Measurements from ENCODE around the gene GRM7.

The GRM7 gene

DNA sequence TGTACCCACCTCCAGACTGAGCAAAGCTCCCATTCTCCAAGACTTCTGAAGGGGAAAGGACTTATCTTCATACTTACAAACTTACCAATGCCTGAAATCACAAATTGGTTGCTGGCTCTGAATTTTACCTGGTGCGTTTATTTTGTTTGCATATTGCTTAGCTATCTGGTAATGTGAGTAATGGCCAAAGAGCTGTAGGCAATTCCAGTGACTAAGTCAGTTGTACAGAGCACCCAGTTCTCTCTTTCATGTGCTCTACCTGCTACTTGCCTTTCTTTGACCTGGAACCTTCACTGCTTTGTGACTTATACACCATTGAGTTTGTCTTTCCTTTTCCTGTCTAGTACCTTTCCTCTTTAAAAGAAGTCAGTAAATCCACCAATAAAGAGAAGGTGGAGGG lies 884.8 kb downstream of the GRM7 start:
- no peak for DNase-seq

DNA sequence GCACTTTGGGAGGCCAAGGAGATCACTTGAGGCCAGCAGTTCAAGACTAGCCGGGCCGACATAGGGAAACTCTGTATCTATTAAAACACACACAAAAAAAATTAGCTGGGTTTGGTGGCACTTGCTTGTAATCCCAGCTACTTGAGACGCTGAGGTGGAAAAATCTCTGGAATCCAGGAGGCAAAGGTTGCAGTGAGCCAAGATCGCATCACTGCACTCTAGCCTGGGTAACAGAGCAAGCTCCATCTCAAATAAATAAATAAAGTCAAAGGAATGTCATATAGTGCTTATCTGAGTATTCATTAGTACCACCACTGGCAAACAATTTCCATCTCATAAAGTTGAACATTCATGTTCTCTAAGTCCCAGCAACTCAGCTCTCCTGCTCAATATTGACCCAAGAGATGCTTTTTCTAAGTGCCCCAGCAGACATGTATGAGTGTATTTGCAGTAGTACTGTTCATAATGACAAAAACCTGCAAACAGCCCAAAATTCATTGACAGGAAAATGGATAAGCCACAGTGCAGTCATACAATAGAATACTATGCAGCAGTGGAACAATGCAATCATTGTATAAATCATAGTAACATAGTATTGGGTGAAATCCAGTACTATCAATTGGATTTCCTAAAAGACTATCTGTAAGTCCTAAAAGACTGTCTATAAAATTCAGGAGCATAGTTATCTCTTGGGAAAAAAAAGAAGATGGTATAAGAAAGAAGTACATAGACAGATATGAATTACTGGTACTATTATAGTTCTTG lies 889.2 kb downstream of the GRM7 start:
- no peak for DNase-seq

DNA sequence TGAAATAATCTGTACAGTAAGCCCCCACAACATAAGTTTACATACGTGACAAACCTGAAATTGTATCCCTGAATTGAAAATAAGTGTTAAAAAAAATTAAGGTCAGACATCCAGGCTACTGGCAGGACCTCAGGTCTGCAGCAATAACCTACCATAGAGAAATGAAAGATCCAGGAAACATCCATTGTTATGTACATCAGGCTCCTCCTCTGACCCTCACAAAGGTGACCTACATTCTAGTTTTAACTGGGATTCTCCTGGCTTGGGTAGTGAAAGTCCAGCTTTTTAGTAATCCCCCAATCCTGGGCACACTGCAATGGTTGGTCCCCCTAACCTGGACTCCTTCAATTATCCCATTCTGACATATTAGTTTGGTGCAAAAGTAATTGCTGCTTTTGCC lies 891.1 kb downstream of the GRM7 start:
- DNase-seq = no peak

DNA sequence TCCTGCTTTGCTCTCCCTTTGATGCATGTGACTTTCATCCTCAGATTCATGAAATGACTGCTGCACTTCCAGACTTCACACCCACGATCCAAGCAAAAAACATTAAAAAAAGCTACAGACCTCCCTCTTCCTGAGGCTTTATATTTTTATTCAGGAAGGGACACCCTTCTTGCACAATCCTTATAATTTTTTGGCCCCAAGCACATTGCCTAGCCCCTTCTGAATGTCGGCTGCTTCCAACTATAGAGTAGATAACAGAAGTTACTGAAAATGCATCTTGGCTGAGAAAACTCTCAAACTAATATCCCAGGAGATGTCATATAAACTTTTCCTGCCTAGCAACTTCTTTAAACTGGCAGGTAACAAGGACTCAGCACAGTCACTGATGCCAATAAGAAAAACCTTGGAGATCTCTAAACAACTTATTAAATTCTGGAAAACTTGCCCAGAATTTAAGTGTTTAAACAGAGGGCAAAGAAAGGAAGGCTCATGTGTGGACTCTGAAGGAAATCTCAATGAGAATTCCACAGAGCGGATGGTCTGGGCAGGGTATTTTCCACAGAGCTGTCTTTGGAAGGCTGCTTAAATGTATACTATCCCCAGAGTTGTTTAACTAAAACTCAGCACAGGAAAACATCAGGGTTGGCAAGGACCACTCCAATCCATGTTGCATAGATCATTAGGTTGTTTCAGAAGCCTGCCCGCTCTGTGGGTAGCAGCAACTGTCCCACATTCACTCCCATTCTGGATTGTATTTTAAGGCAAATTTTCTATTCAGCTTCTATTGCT lies 893.9 kb downstream of the GRM7 start:
- no peak for DNase-seq

DNA sequence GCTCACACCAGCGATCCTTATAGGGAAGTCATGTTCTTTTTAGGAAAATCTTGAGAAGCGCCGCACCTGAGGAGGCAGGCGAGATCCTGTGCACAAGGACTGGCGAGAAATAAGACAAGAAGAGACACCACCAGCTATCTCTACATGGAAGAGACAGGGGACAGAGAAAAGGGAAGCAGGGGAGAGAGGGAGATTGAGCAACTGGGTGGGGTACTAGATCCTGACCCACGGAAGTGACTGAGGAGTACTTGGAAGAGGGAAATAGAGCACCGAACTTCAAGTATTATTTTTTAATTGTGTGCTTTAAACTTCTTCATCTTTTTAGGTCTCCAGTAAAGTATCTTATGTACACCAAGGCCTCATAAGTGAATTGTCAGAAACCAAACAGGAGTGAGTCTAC lies 898.7 kb downstream of the GRM7 start:
- no peak for DNase-seq

DNA sequence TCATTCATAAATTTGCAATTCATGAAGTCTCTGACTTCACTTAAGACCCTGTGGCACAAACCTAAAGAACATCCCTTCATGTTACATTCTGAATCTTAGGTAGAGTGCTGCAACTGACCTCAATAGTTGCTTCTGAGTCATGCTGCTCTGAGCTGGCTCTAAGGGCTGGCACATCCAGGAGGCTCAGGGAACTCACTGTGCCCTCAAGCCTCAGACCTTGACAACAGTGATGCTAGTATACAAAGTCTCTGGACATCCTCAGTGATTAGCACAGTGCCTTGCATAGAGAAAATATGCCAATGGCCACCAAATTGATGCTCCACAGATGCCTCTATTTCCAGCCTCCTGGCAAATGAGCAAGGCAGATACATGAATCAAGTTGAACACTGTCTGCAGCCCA lies 899.8 kb downstream of the GRM7 start:
- DNase-seq = no peak

DNA sequence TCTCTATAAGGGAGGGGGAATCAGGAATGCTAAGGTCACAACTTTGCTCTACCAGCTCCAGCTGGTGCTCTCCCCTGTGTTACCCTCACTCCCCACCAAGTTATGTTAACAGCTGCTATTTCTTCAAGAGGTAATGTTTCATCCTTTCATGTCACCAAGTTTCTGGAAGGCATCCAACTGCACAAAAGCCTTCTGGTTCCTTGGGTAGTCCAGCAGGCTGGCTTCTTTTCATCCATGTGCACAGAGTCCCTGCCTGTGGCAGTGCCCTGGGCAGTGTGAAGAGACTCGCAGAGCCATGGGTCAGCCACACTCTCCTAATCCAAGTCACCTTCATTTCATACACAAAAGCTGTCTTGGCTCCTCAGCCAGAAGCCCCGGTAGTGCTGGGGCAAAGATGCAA lies 903.2 kb downstream of the GRM7 start:
- no peak for DNase-seq

- no peak for DNase-seq
Measured at GRCh38 chr3:7766530-7766929, 905.6 kb downstream of the GRM7 start.

DNA sequence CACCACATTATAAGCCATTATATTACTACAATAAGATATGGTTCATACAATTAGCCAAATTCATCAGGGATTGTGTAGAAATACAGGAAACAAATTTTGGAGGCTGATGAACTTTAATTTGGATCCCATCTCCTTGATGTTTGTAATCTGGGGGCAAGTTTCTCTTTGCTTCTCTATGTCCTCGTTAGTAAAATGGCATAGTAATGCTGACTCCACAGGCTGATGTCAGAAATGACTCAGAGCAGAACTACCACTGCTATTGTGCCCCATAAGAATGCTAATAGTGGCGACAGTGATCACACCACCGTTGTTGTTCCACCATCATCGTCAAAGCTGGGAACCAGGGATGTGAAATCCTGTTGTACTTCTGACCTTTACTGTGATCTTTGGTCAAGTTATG lies 918.4 kb downstream of the GRM7 start:
- DNase-seq = no peak

DNA sequence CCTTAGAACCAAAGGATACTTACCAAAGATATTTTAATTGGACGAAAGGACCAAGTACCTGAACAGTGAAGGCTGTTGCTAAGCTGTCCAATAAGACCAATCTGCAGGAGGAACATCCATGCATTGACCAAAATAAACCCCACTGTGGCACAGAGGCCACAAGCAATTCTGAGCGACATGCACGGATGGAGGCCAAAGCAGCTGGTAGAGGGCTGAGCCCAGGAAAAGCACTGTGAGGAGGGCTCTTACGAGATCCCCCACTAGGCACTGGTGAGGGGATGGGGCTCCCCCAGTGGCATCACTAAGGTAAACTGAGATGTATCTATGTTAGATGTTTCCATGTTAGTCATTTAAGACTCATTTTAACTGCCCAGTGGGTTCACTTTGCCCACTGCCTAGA lies 920.5 kb downstream of the GRM7 start:
- no peak for DNase-seq

DNA sequence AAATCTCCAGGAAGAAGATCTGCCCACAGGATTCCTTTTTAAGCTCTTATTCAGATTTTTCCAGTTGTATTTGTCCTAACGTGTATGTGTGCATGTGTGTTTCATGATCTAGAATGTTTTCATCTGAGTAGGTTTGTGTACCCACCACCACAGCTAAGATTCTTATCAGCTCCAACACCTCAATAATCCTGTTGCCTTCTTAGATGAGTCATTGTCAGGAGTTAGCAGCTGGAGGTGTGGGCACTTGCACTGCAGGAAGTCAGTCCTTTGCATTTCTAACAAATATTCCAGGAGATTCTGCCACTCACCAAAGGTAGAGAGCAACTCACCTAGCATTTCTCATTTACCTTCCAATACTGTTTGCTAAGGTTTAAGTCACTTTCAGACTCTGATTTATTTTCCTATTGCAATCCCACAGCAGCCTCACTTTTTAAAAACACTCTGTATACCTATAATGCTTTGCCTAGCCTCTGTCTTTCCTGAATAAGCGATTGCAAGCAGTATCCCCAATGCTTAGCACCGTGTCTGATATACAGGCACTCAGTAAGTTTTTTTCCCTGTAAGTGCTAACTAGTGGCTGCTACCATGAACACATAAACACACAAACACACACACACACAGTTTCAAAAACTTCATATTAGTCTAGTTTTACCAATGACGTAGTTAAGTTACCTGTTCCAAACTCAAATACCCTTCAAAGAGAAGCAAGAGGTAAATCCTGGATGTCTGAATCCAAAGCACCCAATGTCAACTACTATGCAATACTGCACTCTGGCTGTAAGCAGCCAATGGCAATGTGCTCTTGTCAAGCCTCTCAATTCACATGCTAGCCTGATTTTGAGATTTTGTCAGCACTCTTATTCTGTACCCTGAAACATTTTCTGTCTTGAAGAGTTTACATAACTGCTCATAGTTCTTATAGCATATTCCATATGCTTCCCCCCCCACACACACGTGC lies 927.2 kb downstream of the GRM7 start:
- no peak for DNase-seq

DNA sequence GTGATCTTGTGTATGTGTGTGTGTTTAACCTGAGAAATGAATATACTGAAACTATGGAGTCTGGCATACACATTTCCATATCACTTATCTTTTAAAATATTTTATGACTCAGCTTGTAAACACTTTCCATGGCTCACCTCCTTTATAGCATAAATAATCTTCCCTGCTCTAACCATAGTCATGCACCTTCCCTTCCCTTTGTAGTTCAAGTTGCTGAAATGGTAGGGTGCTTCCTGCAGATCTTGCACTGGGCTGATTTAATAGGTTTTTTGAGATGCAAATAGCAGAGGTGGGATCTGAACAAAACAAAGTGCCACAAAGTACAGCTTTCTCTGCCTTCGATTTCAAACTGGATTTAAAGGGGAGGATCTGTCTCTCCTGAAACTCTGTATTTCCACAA lies 928.0 kb downstream of the GRM7 start:
- DNase-seq = no peak

GRCh38 chr3:7789324-7789723 lies 928.4 kb downstream of the GRM7 start:
- DNase-seq = no peak

DNA sequence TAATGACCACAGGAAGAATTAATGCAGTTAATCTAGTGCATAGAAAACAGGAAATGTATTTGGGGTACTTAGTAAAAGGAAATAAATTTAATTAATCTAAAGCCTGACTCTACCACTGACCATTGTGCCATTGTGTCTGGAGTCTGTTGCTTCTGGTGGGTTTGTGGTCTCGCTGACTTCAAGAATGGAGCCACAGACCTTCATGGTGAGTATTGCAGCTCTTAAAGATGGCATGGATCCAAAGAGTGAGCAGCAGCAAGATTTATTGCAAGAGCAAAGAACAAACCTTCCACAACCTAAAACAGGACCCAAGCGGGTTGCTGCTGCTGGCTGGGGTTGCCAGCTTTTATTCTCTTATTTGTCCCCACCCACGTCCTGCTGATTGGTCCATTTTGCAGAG lies 929.2 kb downstream of the GRM7 start:
- DNase-seq = no peak

All from KG1 (cell line).